ENCODE data around the gene F10. TPM values are rescaled to one million over a fixed set of nuclear protein-coding genes. Genes with fewer than 3 reads are reported as not detected.

Gene F10
- total RNA-seq, 1 experiment from 2014 or later = 0.18 TPM

- Histone ChIP-seq H3K4me3 (ENCODE audit: low read depth in 2 of 2, low read length in 2 of 2) (no peak overlapping the region), H3K36me3 (ENCODE audit: control insufficient read depth, insufficient read depth, low read length) (peaks cover 5% of the 10 kb centered on the region; the same call in 1 of the 2 replicates), H3K27me3 (ENCODE audit: control insufficient read depth, insufficient read depth, low read length) (no peaks in the 10 kb centered on the region), H3K27ac (ENCODE audit: low read length) (no peak overlapping the region), H3K9me3 (ENCODE audit: control insufficient read depth, insufficient read depth, low read depth, low read length) (no peaks in the 10 kb centered on the region), H3K4me1 (ENCODE audit: control insufficient read depth, insufficient read depth, low read length) (no peaks in the 10 kb centered on the region)
- ChIA-PET CTCF (no interaction called here), POLR2A (no interaction called here)
- in situ Hi-C loops (cut with HindIII; ENCODE audit: low pct_unique_long_range_greater_than_20kb, low sequenced_read_pairs) (no loop called here), intact Hi-C loops (cut with micrococcal nuclease; ENCODE audit: unreplicated experiment) (no loop called here)
- TF ChIP-seq, protein P1, sequence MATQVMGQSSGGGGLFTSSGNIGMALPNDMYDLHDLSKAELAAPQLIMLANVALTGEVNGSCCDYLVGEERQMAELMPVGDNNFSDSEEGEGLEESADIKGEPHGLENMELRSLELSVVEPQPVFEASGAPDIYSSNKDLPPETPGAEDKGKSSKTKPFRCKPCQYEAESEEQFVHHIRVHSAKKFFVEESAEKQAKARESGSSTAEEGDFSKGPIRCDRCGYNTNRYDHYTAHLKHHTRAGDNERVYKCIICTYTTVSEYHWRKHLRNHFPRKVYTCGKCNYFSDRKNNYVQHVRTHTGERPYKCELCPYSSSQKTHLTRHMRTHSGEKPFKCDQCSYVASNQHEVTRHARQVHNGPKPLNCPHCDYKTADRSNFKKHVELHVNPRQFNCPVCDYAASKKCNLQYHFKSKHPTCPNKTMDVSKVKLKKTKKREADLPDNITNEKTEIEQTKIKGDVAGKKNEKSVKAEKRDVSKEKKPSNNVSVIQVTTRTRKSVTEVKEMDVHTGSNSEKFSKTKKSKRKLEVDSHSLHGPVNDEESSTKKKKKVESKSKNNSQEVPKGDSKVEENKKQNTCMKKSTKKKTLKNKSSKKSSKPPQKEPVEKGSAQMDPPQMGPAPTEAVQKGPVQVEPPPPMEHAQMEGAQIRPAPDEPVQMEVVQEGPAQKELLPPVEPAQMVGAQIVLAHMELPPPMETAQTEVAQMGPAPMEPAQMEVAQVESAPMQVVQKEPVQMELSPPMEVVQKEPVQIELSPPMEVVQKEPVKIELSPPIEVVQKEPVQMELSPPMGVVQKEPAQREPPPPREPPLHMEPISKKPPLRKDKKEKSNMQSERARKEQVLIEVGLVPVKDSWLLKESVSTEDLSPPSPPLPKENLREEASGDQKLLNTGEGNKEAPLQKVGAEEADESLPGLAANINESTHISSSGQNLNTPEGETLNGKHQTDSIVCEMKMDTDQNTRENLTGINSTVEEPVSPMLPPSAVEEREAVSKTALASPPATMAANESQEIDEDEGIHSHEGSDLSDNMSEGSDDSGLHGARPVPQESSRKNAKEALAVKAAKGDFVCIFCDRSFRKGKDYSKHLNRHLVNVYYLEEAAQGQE (IDR thresholded peaks at IDR 0.05; ENCODE audit: insufficient read depth in 1 of 2, low read depth in 2 of 2, low read length in 1 of 2) = no peak
- TF ChIP-seq, protein P2, sequence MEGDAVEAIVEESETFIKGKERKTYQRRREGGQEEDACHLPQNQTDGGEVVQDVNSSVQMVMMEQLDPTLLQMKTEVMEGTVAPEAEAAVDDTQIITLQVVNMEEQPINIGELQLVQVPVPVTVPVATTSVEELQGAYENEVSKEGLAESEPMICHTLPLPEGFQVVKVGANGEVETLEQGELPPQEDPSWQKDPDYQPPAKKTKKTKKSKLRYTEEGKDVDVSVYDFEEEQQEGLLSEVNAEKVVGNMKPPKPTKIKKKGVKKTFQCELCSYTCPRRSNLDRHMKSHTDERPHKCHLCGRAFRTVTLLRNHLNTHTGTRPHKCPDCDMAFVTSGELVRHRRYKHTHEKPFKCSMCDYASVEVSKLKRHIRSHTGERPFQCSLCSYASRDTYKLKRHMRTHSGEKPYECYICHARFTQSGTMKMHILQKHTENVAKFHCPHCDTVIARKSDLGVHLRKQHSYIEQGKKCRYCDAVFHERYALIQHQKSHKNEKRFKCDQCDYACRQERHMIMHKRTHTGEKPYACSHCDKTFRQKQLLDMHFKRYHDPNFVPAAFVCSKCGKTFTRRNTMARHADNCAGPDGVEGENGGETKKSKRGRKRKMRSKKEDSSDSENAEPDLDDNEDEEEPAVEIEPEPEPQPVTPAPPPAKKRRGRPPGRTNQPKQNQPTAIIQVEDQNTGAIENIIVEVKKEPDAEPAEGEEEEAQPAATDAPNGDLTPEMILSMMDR (IDR thresholded peaks at IDR 0.05) = no peak
- no peak for TF ChIP-seq TCF7L2 (IDR thresholded peaks at IDR 0.05; ENCODE audit: low read depth, low read length)
- TF ChIP-seq POLR2AphosphoS5 (IDR thresholded peaks at IDR 0.05; ENCODE audit: low read depth, low read length) = no peak
- no peak for TF ChIP-seq SIN3A (IDR thresholded peaks at IDR 0.05; ENCODE audit: borderline replicate concordance, insufficient read depth, low read depth, low read length)
- DNase-seq (ENCODE audit: low read depth, low spot score) (no peak), ATAC-seq (no peak)
- no TSS peak for BruUV-seq (replicated peaks)
These were observed 74.6 kb downstream of the F10 start for GRCh38 chr13:113196970-113197737.

Other genes starting within 250 kb of the F10 start
- 0.57 TPM for gene MCF2L, start 153.6 kb upstream of the F10 start, total RNA-seq (2021; ENCODE audit: unreplicated experiment)
- not detected for gene F7, start 17.0 kb upstream of the F10 start, total RNA-seq (2021; ENCODE audit: unreplicated experiment)
- gene PROZ, start 35.8 kb downstream of the F10 start, total RNA-seq (2021; ENCODE audit: unreplicated experiment) = not detected
- gene PCID2, start 85.9 kb downstream of the F10 start, total RNA-seq (2021; ENCODE audit: unreplicated experiment) = 39.7 TPM
- gene CUL4A, start 86.8 kb downstream of the F10 start, total RNA-seq (2021; ENCODE audit: unreplicated experiment) = 80.8 TPM
- gene LAMP1, start 174.4 kb downstream of the F10 start, total RNA-seq (2021; ENCODE audit: unreplicated experiment) = 212 TPM
- 4.8 TPM for gene GRTP1, start 241.3 kb downstream of the F10 start, total RNA-seq (2021; ENCODE audit: unreplicated experiment)

Data from Panc1 (cell line).